ENCODE results near the gene ASB10.

ASB10 gene

GRCh38 chr7:151150388-151150787 is 36.7 kb downstream of the ASB10 start:
- Histone ChIP-seq H3K9ac (ENCODE audit: low read depth, low read length) (no peak overlapping the region), H3K27ac (ENCODE audit: low read depth, low read length) (no peak overlapping the region), H3K9me3 (ENCODE audit: control insufficient read depth, insufficient read depth, low read length) (no peaks in the 10 kb centered on the region), H3K36me3 (ENCODE audit: control insufficient read depth, insufficient read depth, low read length) (no peaks in the 10 kb centered on the region), H3K27me3 (ENCODE audit: control insufficient read depth, insufficient read depth, low read length) (peaks cover 22% of the 10 kb centered on the region), H3K4me1 (ENCODE audit: control insufficient read depth, insufficient read depth, low read length) (no peaks in the 10 kb centered on the region), H3K4me3 (ENCODE audit: low read depth, low read length) (no peak overlapping the region)

- Histone ChIP-seq H3K9me3 (ENCODE audit: control insufficient read depth, insufficient read depth, low read length) (no peaks in the 10 kb centered on the region), H3K27me3 (ENCODE audit: control insufficient read depth, insufficient read depth, low read length) (peaks cover 13% of the 10 kb centered on the region), H3K27ac (ENCODE audit: low read depth, low read length) (no peak overlapping the region), H3K36me3 (ENCODE audit: control insufficient read depth, insufficient read depth, low read length) (peaks cover 8% of the 10 kb centered on the region), H3K9ac (ENCODE audit: low read depth, low read length) (no peak overlapping the region), H3K4me3 (ENCODE audit: low read depth, low read length) (no peak overlapping the region), H3K4me1 (ENCODE audit: control insufficient read depth, insufficient read depth, low read length) (peaks cover 3% of the 10 kb centered on the region; the same call in 1 of the 2 replicates)
These were observed 38.5 kb downstream of the ASB10 start for GRCh38 chr7:151148319-151149259.

- no peak overlapping the region for H3K9ac ChIP-seq (ENCODE audit: low read depth, low read length)
- H3K27me3 ChIP-seq (ENCODE audit: control insufficient read depth, insufficient read depth, low read length): peaks cover 8% of the 10 kb centered on the region
- H3K4me1 ChIP-seq (ENCODE audit: control insufficient read depth, insufficient read depth, low read length): peaks cover 3% of the 10 kb centered on the region; the same call in 1 of the 2 replicates
- H3K9me3 ChIP-seq (ENCODE audit: control insufficient read depth, insufficient read depth, low read length): no peaks in the 10 kb centered on the region
- no peak overlapping the region for H3K4me3 ChIP-seq (ENCODE audit: low read depth, low read length)
- H3K36me3 ChIP-seq (ENCODE audit: control insufficient read depth, insufficient read depth, low read length): peaks cover 14% of the 10 kb centered on the region
- no peak overlapping the region for H3K27ac ChIP-seq (ENCODE audit: low read depth, low read length)
These were observed 40.3 kb downstream of the ASB10 start for GRCh38 chr7:151146761-151147160.

GRCh38 chr7:151144387-151144786 is 42.7 kb downstream of the ASB10 start:
- H3K36me3 ChIP-seq (ENCODE audit: control insufficient read depth, insufficient read depth, low read length): peaks cover 21% of the 10 kb centered on the region
- peaks cover 3% of the 10 kb centered on the region; the same call in 1 of the 2 replicates for H3K4me1 ChIP-seq (ENCODE audit: control insufficient read depth, insufficient read depth, low read length)
- no peak overlapping the region for H3K4me3 ChIP-seq (ENCODE audit: low read depth, low read length)
- H3K9ac ChIP-seq (ENCODE audit: low read depth, low read length): no peak overlapping the region
- peaks cover 3% of the 10 kb centered on the region; the same call in 1 of the 2 replicates for H3K27me3 ChIP-seq (ENCODE audit: control insufficient read depth, insufficient read depth, low read length)
- no peaks in the 10 kb centered on the region for H3K9me3 ChIP-seq (ENCODE audit: control insufficient read depth, insufficient read depth, low read length)
- H3K27ac ChIP-seq (ENCODE audit: low read depth, low read length): no peak overlapping the region

- Histone ChIP-seq H3K27ac (ENCODE audit: low read depth, low read length) (no peak overlapping the region), H3K9me3 (ENCODE audit: control insufficient read depth, insufficient read depth, low read length) (no peaks in the 10 kb centered on the region), H3K4me3 (ENCODE audit: low read depth, low read length) (no peak overlapping the region), H3K9ac (ENCODE audit: low read depth, low read length) (no peak overlapping the region), H3K36me3 (ENCODE audit: control insufficient read depth, insufficient read depth, low read length) (peaks cover 21% of the 10 kb centered on the region), H3K4me1 (ENCODE audit: control insufficient read depth, insufficient read depth, low read length) (peaks cover 10% of the 10 kb centered on the region; the same call in 1 of the 2 replicates), H3K27me3 (ENCODE audit: control insufficient read depth, insufficient read depth, low read length) (peaks cover 3% of the 10 kb centered on the region; the same call in 1 of the 2 replicates)
These were observed 43.6 kb downstream of the ASB10 start for GRCh38 chr7:151143261-151144015.

GRCh38 chr7:151142686-151143040 is 44.4 kb downstream of the ASB10 start:
- peaks cover 3% of the 10 kb centered on the region; the same call in 1 of the 2 replicates for H3K27me3 ChIP-seq (ENCODE audit: control insufficient read depth, insufficient read depth, low read length)
- peaks cover 21% of the 10 kb centered on the region for H3K36me3 ChIP-seq (ENCODE audit: control insufficient read depth, insufficient read depth, low read length)
- H3K9ac ChIP-seq (ENCODE audit: low read depth, low read length): no peak overlapping the region
- H3K4me1 ChIP-seq (ENCODE audit: control insufficient read depth, insufficient read depth, low read length): peaks cover 17% of the 10 kb centered on the region; the same call in 1 of the 2 replicates
- no peak overlapping the region for H3K4me3 ChIP-seq (ENCODE audit: low read depth, low read length)
- H3K9me3 ChIP-seq (ENCODE audit: control insufficient read depth, insufficient read depth, low read length): no peaks in the 10 kb centered on the region
- no peak overlapping the region for H3K27ac ChIP-seq (ENCODE audit: low read depth, low read length)

GRCh38 chr7:151141855-151142685 is 45.0 kb downstream of the ASB10 start:
- no peak overlapping the region for H3K9ac ChIP-seq (ENCODE audit: low read depth, low read length)
- no peak overlapping the region for H3K4me3 ChIP-seq (ENCODE audit: low read depth, low read length)
- H3K27me3 ChIP-seq (ENCODE audit: control insufficient read depth, insufficient read depth, low read length): peaks cover 3% of the 10 kb centered on the region; the same call in 1 of the 2 replicates
- peaks cover 20% of the 10 kb centered on the region; the same call in 1 of the 2 replicates for H3K4me1 ChIP-seq (ENCODE audit: control insufficient read depth, insufficient read depth, low read length)
- H3K9me3 ChIP-seq (ENCODE audit: control insufficient read depth, insufficient read depth, low read length): no peaks in the 10 kb centered on the region
- no peak overlapping the region for H3K27ac ChIP-seq (ENCODE audit: low read depth, low read length)
- H3K36me3 ChIP-seq (ENCODE audit: control insufficient read depth, insufficient read depth, low read length): peaks cover 21% of the 10 kb centered on the region

- no peak overlapping the region for H3K4me3 ChIP-seq (ENCODE audit: low read depth, low read length)
- peaks cover 3% of the 10 kb centered on the region; the same call in 1 of the 2 replicates for H3K27me3 ChIP-seq (ENCODE audit: control insufficient read depth, insufficient read depth, low read length)
- H3K36me3 ChIP-seq (ENCODE audit: control insufficient read depth, insufficient read depth, low read length): peaks cover 23% of the 10 kb centered on the region
- peaks cover 23% of the 10 kb centered on the region; the same call in 1 of the 2 replicates for H3K4me1 ChIP-seq (ENCODE audit: control insufficient read depth, insufficient read depth, low read length)
- H3K9me3 ChIP-seq (ENCODE audit: control insufficient read depth, insufficient read depth, low read length): no peaks in the 10 kb centered on the region
- no peak overlapping the region for H3K9ac ChIP-seq (ENCODE audit: low read depth, low read length)
- no peak overlapping the region for H3K27ac ChIP-seq (ENCODE audit: low read depth, low read length)
These were observed 45.7 kb downstream of the ASB10 start for GRCh38 chr7:151141311-151141854.

GRCh38 chr7:151140826-151141225 is 46.2 kb downstream of the ASB10 start:
- Histone ChIP-seq H3K27me3 (ENCODE audit: control insufficient read depth, insufficient read depth, low read length) (peaks cover 3% of the 10 kb centered on the region; the same call in 1 of the 2 replicates), H3K9ac (ENCODE audit: low read depth, low read length) (no peak overlapping the region), H3K36me3 (ENCODE audit: control insufficient read depth, insufficient read depth, low read length) (peaks cover 26% of the 10 kb centered on the region), H3K9me3 (ENCODE audit: control insufficient read depth, insufficient read depth, low read length) (no peaks in the 10 kb centered on the region), H3K27ac (ENCODE audit: low read depth, low read length) (no peak overlapping the region), H3K4me1 (ENCODE audit: control insufficient read depth, insufficient read depth, low read length) (peaks cover 23% of the 10 kb centered on the region; the same call in 1 of the 2 replicates), H3K4me3 (ENCODE audit: low read depth, low read length) (no peak overlapping the region)

- Histone ChIP-seq H3K9ac (ENCODE audit: low read depth, low read length) (no peak overlapping the region), H3K36me3 (ENCODE audit: control insufficient read depth, insufficient read depth, low read length) (peaks cover 33% of the 10 kb centered on the region), H3K27ac (ENCODE audit: low read depth, low read length) (no peak overlapping the region), H3K9me3 (ENCODE audit: control insufficient read depth, insufficient read depth, low read length) (no peaks in the 10 kb centered on the region), H3K27me3 (ENCODE audit: control insufficient read depth, insufficient read depth, low read length) (peaks cover 3% of the 10 kb centered on the region; the same call in 1 of the 2 replicates), H3K4me1 (ENCODE audit: control insufficient read depth, insufficient read depth, low read length) (peaks cover 23% of the 10 kb centered on the region; the same call in 1 of the 2 replicates), H3K4me3 (ENCODE audit: low read depth, low read length) (no peak overlapping the region)
These were observed 47.3 kb downstream of the ASB10 start for GRCh38 chr7:151139791-151140190.

Data from HUES48 (cell line).